ENCODE measurements around the gene F11R. TPM values are rescaled to one million over a fixed set of nuclear protein-coding genes. Genes with fewer than 3 reads are reported as not detected.
"Not testable (repeated sequence)": the region's sequence is repeated elsewhere in the genome, so short reads cannot be mapped to it uniquely, and the experiment has no call there.

The F11R gene
- polyA plus RNA-seq, 3 donors: 73.1 to 94.2 (median 82.1) TPM

DNA sequence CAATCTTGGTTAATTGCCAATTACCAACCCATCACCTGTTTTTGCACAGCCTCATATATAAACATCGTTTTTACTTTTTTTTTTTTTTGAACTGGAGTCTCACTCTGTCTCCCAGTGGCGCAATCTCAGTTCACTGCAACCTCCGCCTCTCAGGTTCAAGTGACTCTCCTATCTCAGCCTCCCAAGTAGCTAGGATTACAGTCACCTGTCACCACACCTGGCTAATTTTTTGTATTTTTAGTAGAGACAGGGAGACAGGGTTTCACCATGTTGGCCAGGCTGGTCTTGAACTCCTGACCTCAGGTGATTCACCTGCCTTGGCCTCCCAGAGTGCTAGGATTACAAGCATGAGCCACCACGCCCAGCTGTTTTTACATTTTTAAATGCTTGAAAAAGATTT, 28.9 kb downstream of the F11R start:
- not testable (repeated sequence) for DNase-seq (ENCODE audit: extremely low read depth in 1 of 11, low read depth in 9 of 11, low spot score in 4 of 11)

DNA sequence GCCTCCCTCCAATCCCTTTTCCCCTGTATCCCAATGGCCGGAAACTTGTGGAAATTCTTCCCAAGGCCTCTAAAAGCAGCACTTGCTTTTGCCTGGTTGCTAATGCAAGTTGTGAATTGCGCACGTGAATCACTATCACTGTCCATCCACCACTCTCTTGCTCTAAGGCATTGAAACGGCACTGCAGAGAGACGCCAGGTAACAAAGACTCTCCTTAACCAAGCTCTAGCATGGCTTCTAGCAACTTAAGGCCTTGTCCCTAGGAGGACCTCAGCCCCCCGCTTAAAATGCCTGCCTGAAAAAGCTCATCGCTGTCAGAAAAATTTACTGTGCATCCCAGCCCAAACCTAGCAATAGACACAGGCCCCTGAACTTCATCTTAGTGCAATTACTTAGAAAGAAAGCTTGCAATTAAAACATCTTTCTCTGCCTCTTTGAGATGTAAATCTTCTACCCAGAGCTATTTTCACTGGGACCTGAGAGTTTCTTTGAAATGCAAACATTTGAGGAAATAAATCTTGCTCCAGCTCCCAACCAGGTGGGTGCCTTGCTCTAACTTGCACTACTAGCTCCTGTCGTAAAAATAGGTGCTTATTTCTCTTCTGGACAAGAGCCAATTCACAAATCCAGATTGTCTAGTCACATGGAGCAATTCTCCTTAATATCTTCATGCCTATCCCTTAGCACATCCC, 33.4 kb downstream of the F11R start:
- DNase-seq (ENCODE audit: extremely low read depth in 1 of 11, low read depth in 9 of 11, low spot score in 4 of 11): no peak

DNA sequence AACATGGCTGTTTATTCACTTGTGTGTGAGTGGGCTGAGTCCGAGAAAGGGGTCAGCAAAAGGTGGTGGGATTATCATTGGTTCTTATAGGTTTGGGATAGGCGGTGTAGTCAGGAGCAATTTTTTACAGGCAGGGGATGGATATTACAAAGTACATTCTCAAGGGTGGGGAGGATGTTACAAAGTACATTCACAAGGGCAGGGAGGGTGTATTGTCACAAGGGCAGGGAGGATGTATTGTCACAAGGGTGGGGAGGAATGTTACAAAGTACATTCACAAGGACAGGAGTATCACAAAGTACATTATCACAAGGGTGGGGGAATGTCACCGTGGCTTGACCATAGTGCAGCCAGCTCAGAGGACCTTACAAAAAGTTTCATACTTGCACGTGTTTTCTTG, 35.2 kb downstream of the F11R start:
- no peak for DNase-seq (ENCODE audit: extremely low read depth in 1 of 11, low read depth in 9 of 11, low spot score in 4 of 11)

DNA sequence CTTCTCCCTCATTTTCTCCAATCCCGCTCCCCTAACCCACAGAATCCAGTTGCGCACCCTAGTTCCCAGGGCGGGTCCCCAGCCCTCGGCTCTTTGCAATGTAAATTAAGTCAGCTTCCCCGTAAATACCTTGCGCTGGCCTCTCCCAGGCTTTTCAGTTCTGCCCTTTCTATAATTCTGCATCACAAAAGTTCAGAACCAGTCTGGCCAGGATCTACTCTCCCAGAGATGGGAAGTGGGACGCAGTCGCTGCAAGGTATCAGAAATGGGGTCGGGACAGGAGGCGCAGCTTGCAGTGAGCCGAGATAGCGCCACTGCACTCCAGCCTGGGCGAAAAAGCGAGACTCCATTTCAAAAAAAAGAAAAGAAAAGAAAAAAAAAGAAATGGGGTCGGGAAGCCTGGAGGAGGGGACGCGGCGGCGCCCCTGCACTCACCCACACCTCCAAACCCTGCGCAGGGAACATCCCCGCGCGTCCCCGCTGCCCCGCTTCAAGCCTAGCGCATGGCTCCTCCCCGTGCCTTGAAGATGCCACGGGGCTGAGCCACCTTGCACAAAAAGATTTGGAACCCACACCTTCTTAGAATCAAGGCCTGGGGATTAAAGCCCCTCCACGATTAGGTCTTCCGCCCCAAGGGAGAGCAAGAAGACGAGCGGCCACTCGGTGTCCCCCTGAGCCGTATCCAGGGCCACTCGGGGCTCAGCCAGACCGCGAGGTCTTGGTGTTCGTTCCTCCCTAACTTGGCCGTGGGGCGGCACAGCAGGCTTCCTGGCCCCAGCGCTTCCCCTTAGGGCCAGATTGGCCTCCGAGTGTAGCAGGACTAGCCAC, 39.2 kb downstream of the F11R start:
- no peak for DNase-seq (ENCODE audit: extremely low read depth in 1 of 11, low read depth in 9 of 11, low spot score in 4 of 11)

DNA sequence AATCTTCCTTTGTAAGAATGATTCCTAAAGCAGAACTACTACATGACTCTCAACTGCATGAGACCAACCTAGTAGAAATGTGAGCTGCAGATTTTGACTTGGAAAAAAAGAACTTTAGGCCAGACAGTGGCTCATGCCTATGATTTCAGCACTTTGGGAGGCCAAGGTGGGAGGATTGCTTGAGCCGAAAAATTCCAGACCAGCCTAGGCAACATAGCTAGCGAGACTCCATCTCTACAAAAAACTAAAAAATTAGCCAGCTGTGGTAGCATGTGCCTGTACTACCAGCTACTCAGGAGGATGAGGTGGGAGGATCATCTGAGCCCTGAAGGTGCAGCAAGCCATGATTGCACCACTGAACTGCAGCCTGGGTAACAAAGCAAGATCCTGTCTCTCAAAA, 41.7 kb downstream of the F11R start:
- no peak for DNase-seq (ENCODE audit: extremely low read depth in 1 of 11, low read depth in 9 of 11, low spot score in 4 of 11)

DNA sequence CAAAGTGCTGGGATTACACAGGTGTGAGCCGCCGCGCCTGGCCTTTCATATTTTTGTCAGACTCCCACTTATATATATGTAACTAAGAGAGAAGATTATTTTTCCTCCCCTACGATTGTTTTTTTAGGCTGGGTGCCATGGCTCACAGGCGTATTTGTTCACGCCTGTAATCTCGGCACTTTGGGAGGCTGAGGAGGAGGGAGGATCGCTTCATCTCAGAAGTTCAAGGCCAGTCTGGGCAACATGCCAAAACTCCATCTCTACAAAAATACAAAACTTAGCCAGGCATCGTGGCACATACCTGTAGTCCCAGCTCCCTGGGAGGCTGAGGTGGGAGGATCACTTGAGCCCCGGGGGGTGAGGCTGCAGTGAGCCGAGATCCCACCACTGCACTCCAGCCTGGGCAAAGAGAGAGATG, 42.4 kb downstream of the F11R start:
- DNase-seq (ENCODE audit: extremely low read depth in 1 of 11, low read depth in 9 of 11, low spot score in 4 of 11): no peak

DNA sequence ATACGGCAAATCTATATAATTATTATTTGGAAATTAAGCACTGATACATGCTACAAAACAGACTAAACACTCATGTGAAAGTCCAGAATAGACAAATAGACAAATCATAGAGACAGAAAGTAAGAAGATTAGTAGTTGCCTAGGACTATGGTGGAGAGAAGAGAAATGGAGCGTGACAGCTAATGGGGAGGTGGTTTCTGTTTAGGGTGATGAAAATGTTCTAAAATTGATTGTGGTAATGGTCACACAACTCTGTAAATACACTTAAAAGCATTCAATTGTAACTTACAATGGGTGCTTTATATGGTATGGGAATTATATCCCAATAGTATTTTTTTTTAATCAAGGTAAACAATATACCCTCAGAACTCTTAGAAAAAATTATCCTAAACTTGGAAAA, 45.9 kb downstream of the F11R start:
- DNase-seq (ENCODE audit: extremely low read depth in 1 of 11, low read depth in 9 of 11, low spot score in 4 of 11): no peak

DNA sequence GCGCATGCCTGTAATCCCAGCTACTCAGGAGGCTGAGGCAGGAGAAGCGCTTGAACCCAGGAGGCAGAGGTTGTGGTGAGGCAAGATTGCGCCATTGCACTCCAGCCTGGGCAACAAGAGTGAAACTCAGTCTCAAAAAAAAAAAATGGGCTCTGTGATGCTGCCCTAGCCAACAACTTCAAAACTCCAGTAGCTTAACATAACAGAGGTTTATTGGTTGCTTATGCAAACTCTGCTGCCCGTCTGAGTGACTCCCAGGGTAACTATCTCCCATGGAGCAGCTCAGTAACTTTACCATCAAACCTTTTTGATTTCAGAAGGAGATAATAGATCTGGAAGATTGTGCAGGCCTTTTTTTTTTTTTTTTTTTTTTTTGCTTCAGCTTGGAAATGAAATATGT, 47.5 kb downstream of the F11R start:
- no peak for DNase-seq (ENCODE audit: extremely low read depth in 1 of 11, low read depth in 9 of 11, low spot score in 4 of 11)

DNA sequence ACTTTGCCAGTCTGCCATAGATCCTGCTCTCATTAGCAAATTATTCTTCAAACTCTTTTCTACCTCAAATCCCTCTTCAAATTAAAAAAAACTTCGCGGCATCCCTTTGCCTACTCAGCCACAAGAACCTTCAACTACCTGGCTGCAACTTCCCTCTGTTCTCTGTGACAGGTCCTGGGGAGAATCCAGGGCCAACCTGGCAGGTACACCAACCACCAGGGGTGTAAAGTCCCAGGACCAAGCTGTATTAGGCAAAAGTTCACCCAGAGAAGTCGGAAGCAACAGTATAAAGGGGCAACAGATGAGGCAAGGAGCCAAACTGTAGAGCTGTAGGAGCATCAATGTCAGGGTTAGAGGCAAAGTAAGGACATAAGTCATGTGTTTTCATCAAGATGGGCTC, 48.0 kb downstream of the F11R start:
- DNase-seq (ENCODE audit: extremely low read depth in 1 of 11, low read depth in 9 of 11, low spot score in 4 of 11): no peak

DNA sequence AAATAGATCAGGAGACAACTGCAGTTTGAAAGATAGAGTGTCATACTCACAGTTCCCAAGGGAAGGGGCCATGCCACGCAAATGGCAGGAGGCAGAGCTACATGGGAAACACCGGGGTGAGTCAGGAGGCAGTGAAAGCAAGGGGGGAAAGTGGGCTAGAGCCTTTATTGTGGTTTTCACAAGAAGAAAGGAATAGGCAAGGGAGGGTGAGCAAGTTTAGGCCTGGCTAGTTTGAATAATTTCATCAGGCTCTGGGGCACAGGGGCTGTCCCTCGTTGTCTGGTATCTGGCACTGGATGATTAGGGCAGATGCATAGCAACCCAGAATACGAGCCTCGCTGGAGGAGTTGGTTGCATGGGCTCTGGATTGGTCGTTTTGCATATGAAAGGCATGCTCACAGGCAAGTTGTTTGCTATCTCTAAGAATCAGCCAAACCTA, 49.3 kb downstream of the F11R start:
- no peak for DNase-seq (ENCODE audit: extremely low read depth in 1 of 11, low read depth in 9 of 11, low spot score in 4 of 11)

DNA sequence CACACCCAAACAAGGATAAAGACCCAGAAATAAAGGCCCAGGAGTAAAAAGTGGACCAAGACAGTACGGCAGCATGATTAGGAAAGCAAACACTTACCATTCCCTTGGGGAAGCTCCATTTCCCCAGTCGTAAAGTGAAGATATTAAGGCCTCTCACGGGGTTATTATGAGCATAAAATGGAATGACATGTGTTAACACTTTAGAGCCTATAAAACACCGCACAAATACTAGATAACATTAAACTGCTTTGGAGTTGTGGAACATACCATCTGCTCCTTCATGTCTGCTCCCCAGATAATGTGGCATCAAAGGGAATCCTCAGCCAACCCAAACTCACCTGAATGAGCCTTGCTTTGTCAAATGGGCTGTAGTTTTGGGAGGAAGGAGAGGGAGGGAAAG, 57.4 kb downstream of the F11R start:
- DNase-seq (ENCODE audit: extremely low read depth in 1 of 11, low read depth in 9 of 11, low spot score in 4 of 11): no peak

DNA sequence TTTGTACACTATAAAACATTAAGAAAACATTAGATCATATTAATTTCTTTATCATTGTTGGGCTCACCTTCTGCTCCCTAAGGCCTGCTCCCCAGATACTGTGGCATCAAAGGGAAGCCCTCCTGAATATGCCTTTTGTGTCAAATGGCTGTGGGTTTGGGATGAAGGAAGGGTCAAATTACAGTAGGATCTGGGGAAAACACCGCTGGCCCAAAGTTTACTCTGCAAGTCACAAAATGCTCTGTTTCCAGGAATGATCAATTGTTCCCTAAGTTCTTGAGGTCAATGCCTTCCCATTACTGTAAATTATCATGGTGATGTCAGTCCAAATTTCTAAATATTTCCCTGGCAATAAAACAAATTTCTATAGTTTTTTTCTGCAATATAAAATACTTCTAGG, 59.5 kb downstream of the F11R start:
- DNase-seq (ENCODE audit: extremely low read depth in 1 of 11, low read depth in 9 of 11, low spot score in 4 of 11): no peak

DNA sequence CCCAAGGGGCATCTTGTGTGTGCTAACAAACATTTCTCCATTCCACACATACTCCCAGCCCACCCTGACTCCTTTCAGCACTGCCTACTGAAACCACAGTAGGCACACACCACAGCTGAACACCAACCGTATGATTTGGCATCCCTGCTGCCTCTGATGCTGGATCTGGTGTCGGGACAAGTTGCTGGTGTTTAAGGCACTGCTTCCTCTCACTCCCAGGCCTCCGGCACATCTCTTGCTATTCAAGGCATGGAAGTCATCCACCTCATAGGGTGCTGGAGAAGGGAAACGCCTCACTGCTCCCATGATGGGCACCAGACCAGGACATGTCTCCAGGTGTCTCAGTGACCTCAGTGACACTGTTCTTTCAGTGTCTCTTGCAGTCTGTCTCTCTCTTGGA, 64.0 kb downstream of the F11R start:
- no peak for DNase-seq (ENCODE audit: extremely low read depth in 1 of 11, low read depth in 9 of 11, low spot score in 4 of 11)

DNA sequence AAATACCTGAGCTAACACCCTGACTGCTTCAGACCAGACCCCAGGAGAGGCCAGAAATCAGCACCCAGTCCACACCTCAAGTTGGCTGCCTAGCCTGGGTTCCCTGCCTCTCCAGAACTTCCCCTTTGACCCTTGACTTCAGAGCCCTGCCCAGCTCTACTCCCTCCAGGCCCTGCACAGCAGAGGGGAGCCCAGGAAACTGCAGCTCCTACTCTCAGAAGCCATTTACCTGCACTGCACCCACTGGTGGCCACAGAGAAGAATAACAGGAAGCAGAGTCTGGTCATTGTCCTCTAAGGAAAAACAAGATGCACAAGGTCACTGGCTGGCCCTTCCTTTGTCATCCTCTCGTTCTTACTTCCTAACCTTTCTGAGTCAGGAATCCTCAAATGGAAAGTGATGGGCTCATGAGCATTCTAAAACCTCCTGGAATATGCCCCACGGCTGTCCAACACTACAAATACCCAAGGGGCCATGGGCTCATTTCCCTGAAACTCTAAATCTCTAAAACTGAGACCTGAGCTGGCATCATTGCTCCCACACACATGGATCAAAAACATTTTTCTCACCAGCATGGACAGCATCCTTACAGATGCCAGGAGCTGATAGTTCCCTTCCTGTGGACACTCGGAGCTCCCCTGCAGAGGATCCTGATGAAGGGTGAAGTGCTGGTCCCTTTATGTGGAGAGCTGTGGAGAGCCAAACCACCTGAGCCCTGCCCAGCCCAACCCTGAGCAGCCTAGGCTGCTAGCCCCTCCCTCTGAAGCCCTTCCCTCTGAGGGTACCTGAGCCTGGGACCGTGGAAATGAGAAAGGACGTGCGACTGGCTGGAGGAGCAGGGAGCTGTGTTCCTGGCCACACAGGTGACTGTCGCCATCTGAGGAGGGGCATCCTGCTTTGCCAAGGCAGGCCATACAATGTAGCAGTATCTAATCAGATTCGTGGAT, 66.5 kb downstream of the F11R start, which contains the start of gene ITLN2:
Gene ITLN2, minus strand, starts transcription at position 652 of the 947 bp plus-strand sequence. Its CDS starts 68 bp downstream, at position 584.
- peak in 4 of 11 donors; percentile 8 to 29 (median 12) for DNase-seq (ENCODE audit: extremely low read depth in 1 of 11, low read depth in 9 of 11, low spot score in 4 of 11)

DNA sequence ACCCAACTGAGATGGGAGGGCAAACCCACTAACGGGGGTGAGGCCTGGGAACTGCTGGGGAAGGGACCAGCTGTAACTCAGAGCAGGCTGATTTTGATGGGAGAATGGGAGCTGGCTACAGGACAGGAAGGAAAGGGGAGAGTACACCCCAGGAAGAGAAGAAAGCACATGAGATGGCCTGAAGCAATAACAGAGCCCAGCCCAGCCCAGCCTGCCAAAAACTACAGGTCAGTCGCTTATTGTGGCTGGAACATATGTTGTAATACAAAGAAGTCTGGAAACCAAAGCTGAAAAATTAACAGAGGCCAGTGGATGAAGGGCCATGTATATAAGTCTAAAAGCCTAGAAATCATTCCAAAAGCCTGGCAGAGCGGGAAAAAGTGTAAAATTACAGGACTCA, 67.9 kb downstream of the F11R start:
- no peak for DNase-seq (ENCODE audit: extremely low read depth in 1 of 11, low read depth in 9 of 11, low spot score in 4 of 11)

DNA sequence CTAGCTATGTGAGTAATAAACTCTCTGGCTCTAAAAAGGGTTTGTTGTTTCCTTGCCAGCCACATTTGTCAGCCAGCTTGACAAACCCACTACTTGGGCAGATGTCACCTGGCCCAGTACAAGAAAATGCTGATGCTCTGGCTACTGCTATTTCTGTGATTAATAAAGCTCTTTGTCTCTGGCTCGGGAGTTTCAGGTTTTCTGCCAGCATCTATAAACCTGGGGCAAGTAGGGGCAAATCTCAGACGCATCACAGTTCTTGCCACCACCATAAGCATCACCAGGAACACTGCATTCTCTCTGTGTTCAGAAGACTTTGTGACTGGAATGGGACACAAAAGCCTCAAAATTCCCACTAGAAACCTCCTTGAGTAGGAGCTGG, 68.8 kb downstream of the F11R start:
- no peak for DNase-seq (ENCODE audit: extremely low read depth in 1 of 11, low read depth in 9 of 11, low spot score in 4 of 11)

DNA sequence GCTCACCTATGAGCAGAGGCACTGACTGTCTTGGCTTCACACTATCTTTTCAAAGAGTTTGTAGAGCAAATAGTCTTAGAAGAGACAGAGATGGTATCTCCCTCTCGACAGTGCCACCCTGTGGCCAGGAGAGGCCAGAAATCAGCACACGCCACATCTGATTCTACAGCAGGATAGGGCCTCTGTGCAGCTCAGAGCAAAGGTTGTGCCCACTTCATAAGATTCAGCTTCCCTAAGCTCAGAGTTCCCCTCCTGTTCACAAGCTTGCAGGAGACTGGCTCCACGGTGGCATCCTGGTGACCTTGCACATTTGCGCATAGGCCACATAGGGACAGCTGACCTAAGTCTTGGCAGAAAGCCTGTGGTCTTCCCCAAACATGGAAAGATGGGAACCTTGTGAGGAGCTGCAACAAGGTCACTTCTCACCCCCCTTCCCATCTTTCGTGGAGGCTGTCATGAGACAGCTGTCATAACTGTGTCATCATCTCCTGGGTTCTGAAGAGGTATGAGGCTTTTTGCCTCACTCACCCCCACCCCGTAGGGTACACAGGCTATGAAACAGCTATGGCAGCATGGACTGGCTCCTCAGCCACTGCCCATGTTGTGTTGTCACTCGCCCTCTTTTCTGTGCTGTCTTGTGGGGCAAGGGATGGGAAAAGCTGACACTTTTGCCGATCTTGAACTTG, 69.4 kb downstream of the F11R start:
- peak; percentile 17 to 56 (median 32) for DNase-seq (ENCODE audit: extremely low read depth in 1 of 11, low read depth in 9 of 11, low spot score in 4 of 11)

DNA sequence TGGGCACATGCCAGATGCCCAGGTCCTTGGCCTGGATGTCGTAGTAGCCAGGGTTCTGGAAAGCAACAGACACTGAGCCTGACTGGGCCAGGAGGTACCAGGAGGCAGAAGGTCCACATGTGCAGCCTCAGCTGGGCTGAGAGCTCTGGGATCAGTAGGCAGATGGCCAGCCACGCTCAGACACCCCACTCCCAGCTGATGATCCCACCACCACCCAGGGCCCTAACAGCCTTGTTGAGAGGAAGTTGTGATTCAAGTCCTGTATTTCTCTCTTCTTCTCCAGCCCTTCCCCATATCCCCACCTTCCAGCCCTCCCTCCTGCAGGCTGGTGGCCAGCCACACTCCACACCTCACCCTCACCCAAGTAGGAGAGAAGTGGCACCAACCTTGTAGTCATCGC, 70.3 kb downstream of the F11R start:
- DNase-seq (ENCODE audit: extremely low read depth in 1 of 11, low read depth in 9 of 11, low spot score in 4 of 11): no peak

DNA sequence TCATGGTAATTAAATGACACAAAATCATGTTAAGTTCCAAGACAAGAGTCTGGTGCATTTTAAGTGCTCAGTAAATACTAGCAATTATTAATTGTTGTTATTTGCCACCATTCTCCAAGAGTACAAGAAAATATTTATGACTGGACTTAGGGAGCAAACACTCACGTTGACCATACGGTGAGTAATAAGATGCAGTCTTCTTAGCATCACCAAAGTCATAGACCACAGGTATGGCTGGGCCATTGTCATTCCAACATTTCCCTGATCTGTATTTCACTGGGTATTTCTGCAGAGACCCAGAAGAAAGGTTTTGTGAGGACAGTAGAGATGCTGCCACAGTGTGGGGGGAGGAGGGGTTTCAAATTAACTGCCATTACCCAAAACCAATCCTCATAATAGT, 71.1 kb downstream of the F11R start:
- DNase-seq (ENCODE audit: extremely low read depth in 1 of 11, low read depth in 9 of 11, low spot score in 4 of 11): no peak
